ENCODE results near the gene GPRC5D. TPM values are rescaled to one million over a fixed set of nuclear protein-coding genes. Genes with fewer than 3 reads are reported as not detected.
A peak's percentile ranks its signal among the peaks of the same experiment; 100 is the strongest.

GPRC5D gene
- total RNA-seq, 2 experiments from 2014 or later: not detected

DNA sequence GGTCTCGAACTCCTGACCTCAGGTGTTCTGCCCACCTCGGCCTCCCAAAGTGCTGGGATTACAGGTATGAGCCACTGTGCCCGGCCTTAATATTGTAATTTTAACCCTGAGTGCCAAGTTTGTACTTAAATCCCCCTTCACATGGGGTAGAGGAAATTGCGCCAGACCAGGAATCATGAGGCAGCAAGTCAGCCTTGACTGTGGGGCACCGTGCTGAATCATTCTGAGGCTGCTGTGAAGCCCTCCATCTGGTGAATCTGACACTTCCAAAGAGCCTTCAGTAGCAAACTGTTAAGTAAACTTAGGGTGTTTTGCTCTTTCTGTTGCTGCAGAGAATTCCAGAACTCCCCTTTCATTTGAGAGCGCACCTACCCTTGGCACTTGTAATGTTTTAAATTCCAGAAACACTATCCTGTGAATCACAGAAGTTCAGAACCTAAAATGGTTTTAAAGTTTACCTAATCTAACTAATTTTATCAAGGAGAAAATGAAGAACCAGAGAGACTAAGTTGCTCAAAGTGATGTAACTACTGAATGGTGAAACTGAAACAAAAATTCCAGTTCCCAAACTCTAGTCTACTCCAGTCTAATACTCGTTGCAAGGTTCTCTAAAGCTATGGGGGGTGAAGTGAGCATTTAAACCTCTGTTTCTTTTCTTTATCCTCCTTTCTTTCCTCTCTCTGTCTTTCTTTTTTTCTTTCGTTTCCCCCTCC, 40.6 kb upstream of the GPRC5D start:
- CTCF ChIA-PET: interaction anchor here (1.1 kb wide), 1 partner anchor 30 kb away, joined by 3 read pairs; no protein-coding TSS in a partner anchor
- DNase-seq: no peak
- no peak overlapping the region for H3K27ac Mint-ChIP-seq
- peaks cover 2% of the 10 kb centered on the region for H3K9me3 Mint-ChIP-seq
- H3K27me3 Mint-ChIP-seq (ENCODE audit: low read depth): no peaks in the 10 kb centered on the region
- peaks cover 20% of the 10 kb centered on the region for H3K4me1 Mint-ChIP-seq (ENCODE audit: low read depth)
- intact Hi-C loops (cut with micrococcal nuclease): no loop called here
- H3K36me3 Mint-ChIP-seq (ENCODE audit: low read depth): no peaks in the 10 kb centered on the region
- no peak overlapping the region for H3K4me3 Mint-ChIP-seq

- CTCF ChIA-PET: interaction anchor here (1.3 kb wide), 1 partner anchor 75 kb away, joined by 4 read pairs; no protein-coding TSS in a partner anchor
Observed at GRCh38 chr12:12990700-12991468, 38.9 kb upstream of the GPRC5D start.

GRCh38 chr12:12987421-12987820, 35.5 kb upstream of the GPRC5D start:
- no peaks in the 10 kb centered on the region for H3K9me3 Mint-ChIP-seq
- H3K36me3 Mint-ChIP-seq (ENCODE audit: low read depth): peaks cover 5% of the 10 kb centered on the region
- CTCF ChIA-PET: interaction anchor here (0.8 kb wide), 1 partner anchor 97 kb away, joined by 3 read pairs; no protein-coding TSS in a partner anchor
- no peaks in the 10 kb centered on the region for H3K27me3 Mint-ChIP-seq (ENCODE audit: low read depth)
- no peak overlapping the region for H3K4me3 Mint-ChIP-seq
- no peak for DNase-seq
- intact Hi-C loops (cut with micrococcal nuclease): no loop called here
- H3K4me1 Mint-ChIP-seq (ENCODE audit: low read depth): peaks cover 2% of the 10 kb centered on the region
- H3K27ac Mint-ChIP-seq: no peak overlapping the region

More at GRCh38 chr12:12990700-12991468, 38.9 kb upstream of the GPRC5D start:
- Mint-ChIP-seq H3K4me3 (no peak overlapping the region), H3K27me3 (ENCODE audit: low read depth) (no peaks in the 10 kb centered on the region), H3K9me3 (peaks cover 2% of the 10 kb centered on the region), H3K4me1 (ENCODE audit: low read depth) (peaks cover 14% of the 10 kb centered on the region), H3K27ac (no peak overlapping the region), H3K36me3 (ENCODE audit: low read depth) (peaks cover 1% of the 10 kb centered on the region)
- no peak for DNase-seq
- intact Hi-C loops (cut with micrococcal nuclease): no loop called here

- CTCF ChIA-PET: interaction anchor here (0.7 to 2.5 kb wide), 5 partner anchors 12 to 267 kb away, joined by 3 to 14 read pairs (median 3); partner anchors contain the start of gene GPRC5A
Observed at GRCh38 chr12:12986775-12987331, 34.9 kb upstream of the GPRC5D start.

DNA sequence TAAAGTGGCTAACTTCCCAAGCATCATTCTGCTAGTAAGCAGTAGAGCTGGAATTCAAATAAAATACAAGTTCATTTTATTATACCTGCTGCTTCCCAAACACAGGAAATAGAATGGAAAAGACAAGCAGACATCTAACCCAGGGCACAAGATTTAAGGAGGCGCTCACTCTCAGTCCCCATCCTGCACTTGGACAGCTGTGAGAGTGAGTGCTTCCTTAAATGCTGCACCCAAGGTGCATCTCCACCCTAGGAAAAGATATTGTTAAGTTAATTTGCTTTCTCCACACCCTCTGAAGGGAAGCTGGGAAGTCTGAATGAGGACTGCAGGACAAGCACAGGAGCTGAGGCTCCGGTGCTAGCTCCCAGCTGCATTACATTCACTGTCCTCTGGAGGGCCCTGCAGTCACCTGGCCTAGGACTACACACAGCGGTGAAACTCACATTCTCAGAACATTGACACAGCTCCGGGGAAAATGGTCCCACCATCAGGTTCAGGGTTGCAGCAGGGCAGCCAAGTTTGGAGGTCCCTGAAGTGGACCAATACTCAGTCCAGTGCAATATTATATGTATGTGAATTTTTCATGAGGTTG, 33.9 kb upstream of the GPRC5D start:
- no peak overlapping the region for H3K27ac Mint-ChIP-seq
- intact Hi-C loops (cut with micrococcal nuclease): loop anchor here (1.0 kb wide), 2 partner anchors 16 to 226 kb away; no protein-coding TSS in a partner anchor
- H3K27me3 Mint-ChIP-seq (ENCODE audit: low read depth): no peaks in the 10 kb centered on the region
- peaks cover 5% of the 10 kb centered on the region for H3K36me3 Mint-ChIP-seq (ENCODE audit: low read depth)
- H3K9me3 Mint-ChIP-seq: no peaks in the 10 kb centered on the region
- peak; percentile 46 for DNase-seq
- no peaks in the 10 kb centered on the region for H3K4me1 Mint-ChIP-seq (ENCODE audit: low read depth)
- H3K4me3 Mint-ChIP-seq: no peak overlapping the region
- CTCF ChIA-PET: interaction anchor here (0.7 to 2.5 kb wide), 9 partner anchors 10 to 268 kb away, joined by 3 to 14 read pairs (median 3); partner anchors contain the start of gene GPRC5A

More at GRCh38 chr12:12986775-12987331, 34.9 kb upstream of the GPRC5D start:
- Mint-ChIP-seq H3K4me3 (no peak overlapping the region), H3K9me3 (no peaks in the 10 kb centered on the region), H3K27me3 (ENCODE audit: low read depth) (no peaks in the 10 kb centered on the region), H3K36me3 (ENCODE audit: low read depth) (peaks cover 5% of the 10 kb centered on the region), H3K27ac (no peak overlapping the region), H3K4me1 (ENCODE audit: low read depth) (peaks cover under 1% of the 10 kb centered on the region)
- intact Hi-C loops (cut with micrococcal nuclease): loop anchor here (1.0 kb wide), 2 partner anchors 15 to 225 kb away; no protein-coding TSS in a partner anchor
- no peak for DNase-seq

GRCh38 chr12:12984149-12984548, 32.2 kb upstream of the GPRC5D start:
- H3K36me3 Mint-ChIP-seq (ENCODE audit: low read depth): peaks cover 5% of the 10 kb centered on the region
- CTCF ChIA-PET: interaction anchor here (0.7 to 4.2 kb wide), 7 partner anchors 10 to 228 kb away, joined by 3 to 26 read pairs (median 4); no protein-coding TSS in a partner anchor
- intact Hi-C loops (cut with micrococcal nuclease): no loop called here
- no peak for DNase-seq
- no peaks in the 10 kb centered on the region for H3K27me3 Mint-ChIP-seq (ENCODE audit: low read depth)
- no peak overlapping the region for H3K4me3 Mint-ChIP-seq
- no peak overlapping the region for H3K27ac Mint-ChIP-seq
- H3K4me1 Mint-ChIP-seq (ENCODE audit: low read depth): no peaks in the 10 kb centered on the region
- no peaks in the 10 kb centered on the region for H3K9me3 Mint-ChIP-seq

GRCh38 chr12:12983420-12984035, 31.6 kb upstream of the GPRC5D start:
- intact Hi-C loops (cut with micrococcal nuclease): loop anchor here (1.0 kb wide), 3 partner anchors 67 to 195 kb away; no protein-coding TSS in a partner anchor
- H3K4me1 Mint-ChIP-seq (ENCODE audit: low read depth): no peaks in the 10 kb centered on the region
- peak; percentile 38 for DNase-seq
- no peak overlapping the region for H3K27ac Mint-ChIP-seq
- H3K36me3 Mint-ChIP-seq (ENCODE audit: low read depth): peaks cover 5% of the 10 kb centered on the region
- H3K4me3 Mint-ChIP-seq: no peak overlapping the region
- H3K9me3 Mint-ChIP-seq: no peaks in the 10 kb centered on the region
- CTCF ChIA-PET: interaction anchor here (0.7 to 4.2 kb wide), 9 partner anchors 9 to 228 kb away, joined by 3 to 26 read pairs (median 4); no protein-coding TSS in a partner anchor
- H3K27me3 Mint-ChIP-seq (ENCODE audit: low read depth): no peaks in the 10 kb centered on the region

DNA sequence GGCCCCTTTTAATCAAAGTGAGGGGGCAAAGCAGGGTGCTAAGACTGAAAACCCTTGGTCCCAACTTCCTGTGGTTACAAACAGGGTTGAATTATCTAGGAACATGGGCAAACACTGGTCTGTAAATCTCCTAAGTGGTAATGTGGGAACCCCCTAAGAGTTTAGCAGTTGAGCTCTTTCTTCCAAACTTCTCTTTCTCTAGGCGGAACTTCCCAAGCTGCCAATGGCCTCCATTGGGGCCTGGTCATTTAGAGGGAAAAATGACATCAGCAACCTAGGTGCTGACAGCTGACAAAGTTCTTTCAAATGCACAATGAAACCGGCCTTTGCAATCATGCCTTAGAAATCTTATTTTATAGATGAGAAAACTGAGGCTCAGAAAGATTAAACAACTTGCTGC, 30.4 kb upstream of the GPRC5D start:
- intact Hi-C loops (cut with micrococcal nuclease): no loop called here
- CTCF ChIA-PET: interaction anchor here (0.6 to 4.2 kb wide), 5 partner anchors 8 to 929 kb away, joined by 3 to 26 read pairs (median 6); no protein-coding TSS in a partner anchor
- no peaks in the 10 kb centered on the region for H3K27me3 Mint-ChIP-seq (ENCODE audit: low read depth)

DNA sequence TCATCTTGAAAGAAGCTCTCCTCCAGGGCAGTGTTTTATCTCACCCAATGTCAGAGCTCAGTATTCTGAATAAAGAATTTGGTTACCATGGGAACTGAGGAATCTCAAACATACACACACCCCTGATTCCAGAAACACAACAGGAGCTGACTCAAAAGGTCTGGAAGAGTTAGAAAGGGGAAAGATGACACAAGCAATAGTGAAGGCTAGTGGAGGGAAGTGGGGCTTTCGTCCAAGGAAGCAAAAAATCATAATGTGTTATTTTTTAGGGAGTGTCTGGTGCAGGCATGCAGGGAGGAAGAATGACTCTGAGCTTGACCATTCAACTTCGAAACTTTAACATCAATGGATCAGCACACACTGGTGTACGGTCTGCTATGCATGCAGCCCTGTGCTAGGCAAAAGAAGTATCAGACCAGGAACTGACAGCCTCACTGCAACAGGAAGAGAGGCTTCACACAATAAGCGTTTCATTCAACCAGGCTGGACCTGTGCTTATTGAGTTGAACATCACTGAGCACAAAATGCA, 27.8 kb upstream of the GPRC5D start:
- Mint-ChIP-seq H3K4me1 (ENCODE audit: low read depth) (no peaks in the 10 kb centered on the region), H3K27ac (no peak overlapping the region), H3K9me3 (no peaks in the 10 kb centered on the region), H3K36me3 (ENCODE audit: low read depth) (peaks cover 15% of the 10 kb centered on the region), H3K4me3 (no peak overlapping the region), H3K27me3 (ENCODE audit: low read depth) (no peaks in the 10 kb centered on the region)
- no peak for DNase-seq
- intact Hi-C loops (cut with micrococcal nuclease): no loop called here
- CTCF ChIA-PET: interaction anchor here (0.8 to 1.8 kb wide), 3 partner anchors 63 to 193 kb away, joined by 3 to 7 read pairs (median 4); no protein-coding TSS in a partner anchor

More for the DNA sequence above, 30.4 kb upstream of the GPRC5D start:
- H3K4me3 Mint-ChIP-seq: no peak overlapping the region
- H3K9me3 Mint-ChIP-seq: no peaks in the 10 kb centered on the region
- H3K36me3 Mint-ChIP-seq (ENCODE audit: low read depth): peaks cover 7% of the 10 kb centered on the region
- no peaks in the 10 kb centered on the region for H3K4me1 Mint-ChIP-seq (ENCODE audit: low read depth)
- no peak overlapping the region for H3K27ac Mint-ChIP-seq
- no peak for DNase-seq

DNA sequence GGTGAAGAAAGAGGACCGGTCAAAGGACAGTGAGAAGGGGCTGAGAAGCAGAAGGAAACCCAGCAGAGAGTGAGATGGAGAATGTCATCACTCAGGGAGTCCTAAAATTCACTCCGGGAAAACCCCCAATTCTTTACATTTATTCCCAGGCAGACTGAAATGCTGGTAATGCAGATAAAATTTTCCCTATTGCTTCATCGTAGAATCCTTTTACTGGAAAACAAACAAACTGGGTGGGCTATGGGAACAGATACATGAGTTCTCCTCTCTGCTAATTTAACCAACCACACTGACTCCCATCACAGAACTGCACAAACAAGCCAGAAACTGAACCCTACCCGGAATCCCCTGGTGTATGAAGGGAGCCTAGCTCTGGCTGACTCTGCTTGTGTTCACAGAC, 27.2 kb upstream of the GPRC5D start:
- Mint-ChIP-seq H3K9me3 (peaks cover 3% of the 10 kb centered on the region), H3K4me3 (no peak overlapping the region), H3K27ac (no peak overlapping the region), H3K36me3 (ENCODE audit: low read depth) (peaks cover 22% of the 10 kb centered on the region), H3K27me3 (ENCODE audit: low read depth) (no peaks in the 10 kb centered on the region), H3K4me1 (ENCODE audit: low read depth) (no peaks in the 10 kb centered on the region)
- CTCF ChIA-PET: interaction anchor here (1.8 kb wide), 1 partner anchor 63 kb away, joined by 7 read pairs; no protein-coding TSS in a partner anchor
- intact Hi-C loops (cut with micrococcal nuclease): no loop called here
- DNase-seq: no peak

DNA sequence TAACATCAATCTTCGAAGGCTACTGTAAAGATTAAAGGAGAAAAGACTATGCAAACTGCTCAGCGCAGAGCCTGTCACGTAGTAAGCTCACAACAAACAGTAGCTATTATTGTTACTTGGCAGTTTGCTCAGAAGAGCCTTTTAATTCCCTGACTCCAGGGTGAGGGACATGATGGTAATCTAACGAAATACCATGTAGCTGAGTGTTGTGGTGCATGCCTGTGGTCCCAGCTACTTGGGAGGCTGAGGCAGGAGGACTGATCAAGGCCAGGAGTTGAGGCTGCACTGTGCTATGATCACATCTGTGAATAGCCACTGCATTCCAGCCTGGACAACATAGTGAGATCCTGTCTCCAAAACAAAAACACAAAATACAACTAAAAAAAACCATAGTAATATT, 25.3 kb upstream of the GPRC5D start:
- Mint-ChIP-seq H3K4me3 (no peak overlapping the region), H3K4me1 (ENCODE audit: low read depth) (no peaks in the 10 kb centered on the region), H3K27ac (no peak overlapping the region), H3K36me3 (ENCODE audit: low read depth) (peaks cover 36% of the 10 kb centered on the region), H3K27me3 (ENCODE audit: low read depth) (no peaks in the 10 kb centered on the region), H3K9me3 (peaks cover 16% of the 10 kb centered on the region)
- no peak for DNase-seq
- intact Hi-C loops (cut with micrococcal nuclease): no loop called here
- CTCF ChIA-PET: interaction anchor here (0.6 to 1.7 kb wide), 4 partner anchors 60 to 209 kb away, joined by 3 to 14 read pairs (median 4); no protein-coding TSS in a partner anchor
